WTC11 (cell line): ENCODE results near the gene ETDA.

Source experiments
- TCF7 ChIP-seq: sonication (generic); formaldehyde crosslinking; IDR thresholded peaks from 2 replicates; pipeline ENCODE4 v1.8.0; 2022; ENCODE audit warnings: mild to moderate bottlenecking, low read depth, missing genetic modification reagents, moderate library complexity
- ZNF232 ChIP-seq: sonication (generic); formaldehyde crosslinking; IDR thresholded peaks from 2 replicates; pipeline ENCODE4 v1.8.0; 2022; ENCODE audit warnings: mild to moderate bottlenecking, missing genetic modification reagents
- TF ChIP-seq, protein P1 (sequence below): sonication (generic); formaldehyde crosslinking; IDR thresholded peaks from 2 replicates; pipeline ENCODE4 v1.8.0; 2022; ENCODE audit warnings: missing genetic modification reagents
- TF ChIP-seq, protein P2 (sequence below): fragments of 200-600 bp; IDR thresholded peaks from 2 replicates; pipeline ENCODE4 v1.8.0; 2022; ENCODE audit warnings: antibody characterized with exemption
- TF ChIP-seq, protein P3 (sequence below): sonication (generic); formaldehyde crosslinking; IDR thresholded peaks from 2 replicates; pipeline ENCODE4 v1.8.0; 2022; ENCODE audit warnings: mild to moderate bottlenecking, missing genetic modification reagents

DNA sequence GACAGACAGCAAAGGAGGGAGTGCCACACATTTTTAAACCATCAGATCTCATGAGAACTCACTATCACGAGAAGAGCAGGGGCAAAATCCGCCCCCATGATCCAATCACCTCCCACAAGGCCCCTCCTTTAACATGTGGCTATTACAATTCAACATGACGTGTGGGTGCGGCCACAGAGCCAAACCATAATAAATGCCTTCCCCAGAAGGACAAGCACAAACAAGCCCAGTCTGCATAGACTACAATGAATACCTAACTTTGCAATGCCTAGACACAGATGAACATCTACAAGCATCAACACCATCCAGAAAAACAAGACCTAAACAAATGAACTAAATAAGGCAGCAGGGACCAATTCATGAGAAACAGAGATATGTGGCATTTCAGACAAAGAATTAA, 12.3 kb downstream of the ETDA start:
- TF ChIP-seq, protein P1, sequence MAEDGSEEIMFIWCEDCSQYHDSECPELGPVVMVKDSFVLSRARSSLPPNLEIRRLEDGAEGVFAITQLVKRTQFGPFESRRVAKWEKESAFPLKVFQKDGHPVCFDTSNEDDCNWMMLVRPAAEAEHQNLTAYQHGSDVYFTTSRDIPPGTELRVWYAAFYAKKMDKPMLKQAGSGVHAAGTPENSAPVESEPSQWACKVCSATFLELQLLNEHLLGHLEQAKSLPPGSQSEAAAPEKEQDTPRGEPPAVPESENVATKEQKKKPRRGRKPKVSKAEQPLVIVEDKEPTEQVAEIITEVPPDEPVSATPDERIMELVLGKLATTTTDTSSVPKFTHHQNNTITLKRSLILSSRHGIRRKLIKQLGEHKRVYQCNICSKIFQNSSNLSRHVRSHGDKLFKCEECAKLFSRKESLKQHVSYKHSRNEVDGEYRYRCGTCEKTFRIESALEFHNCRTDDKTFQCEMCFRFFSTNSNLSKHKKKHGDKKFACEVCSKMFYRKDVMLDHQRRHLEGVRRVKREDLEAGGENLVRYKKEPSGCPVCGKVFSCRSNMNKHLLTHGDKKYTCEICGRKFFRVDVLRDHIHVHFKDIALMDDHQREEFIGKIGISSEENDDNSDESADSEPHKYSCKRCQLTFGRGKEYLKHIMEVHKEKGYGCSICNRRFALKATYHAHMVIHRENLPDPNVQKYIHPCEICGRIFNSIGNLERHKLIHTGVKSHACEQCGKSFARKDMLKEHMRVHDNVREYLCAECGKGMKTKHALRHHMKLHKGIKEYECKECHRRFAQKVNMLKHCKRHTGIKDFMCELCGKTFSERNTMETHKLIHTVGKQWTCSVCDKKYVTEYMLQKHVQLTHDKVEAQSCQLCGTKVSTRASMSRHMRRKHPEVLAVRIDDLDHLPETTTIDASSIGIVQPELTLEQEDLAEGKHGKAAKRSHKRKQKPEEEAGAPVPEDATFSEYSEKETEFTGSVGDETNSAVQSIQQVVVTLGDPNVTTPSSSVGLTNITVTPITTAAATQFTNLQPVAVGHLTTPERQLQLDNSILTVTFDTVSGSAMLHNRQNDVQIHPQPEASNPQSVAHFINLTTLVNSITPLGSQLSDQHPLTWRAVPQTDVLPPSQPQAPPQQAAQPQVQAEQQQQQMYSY (CRISPR knock-in tag), result no peak
- TF ChIP-seq, protein P2, sequence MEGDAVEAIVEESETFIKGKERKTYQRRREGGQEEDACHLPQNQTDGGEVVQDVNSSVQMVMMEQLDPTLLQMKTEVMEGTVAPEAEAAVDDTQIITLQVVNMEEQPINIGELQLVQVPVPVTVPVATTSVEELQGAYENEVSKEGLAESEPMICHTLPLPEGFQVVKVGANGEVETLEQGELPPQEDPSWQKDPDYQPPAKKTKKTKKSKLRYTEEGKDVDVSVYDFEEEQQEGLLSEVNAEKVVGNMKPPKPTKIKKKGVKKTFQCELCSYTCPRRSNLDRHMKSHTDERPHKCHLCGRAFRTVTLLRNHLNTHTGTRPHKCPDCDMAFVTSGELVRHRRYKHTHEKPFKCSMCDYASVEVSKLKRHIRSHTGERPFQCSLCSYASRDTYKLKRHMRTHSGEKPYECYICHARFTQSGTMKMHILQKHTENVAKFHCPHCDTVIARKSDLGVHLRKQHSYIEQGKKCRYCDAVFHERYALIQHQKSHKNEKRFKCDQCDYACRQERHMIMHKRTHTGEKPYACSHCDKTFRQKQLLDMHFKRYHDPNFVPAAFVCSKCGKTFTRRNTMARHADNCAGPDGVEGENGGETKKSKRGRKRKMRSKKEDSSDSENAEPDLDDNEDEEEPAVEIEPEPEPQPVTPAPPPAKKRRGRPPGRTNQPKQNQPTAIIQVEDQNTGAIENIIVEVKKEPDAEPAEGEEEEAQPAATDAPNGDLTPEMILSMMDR, result no peak
- TF ChIP-seq TCF7 (CRISPR knock-in tag) (no peak), ZNF232 (CRISPR knock-in tag) (no peak)
- TF ChIP-seq, protein P3, sequence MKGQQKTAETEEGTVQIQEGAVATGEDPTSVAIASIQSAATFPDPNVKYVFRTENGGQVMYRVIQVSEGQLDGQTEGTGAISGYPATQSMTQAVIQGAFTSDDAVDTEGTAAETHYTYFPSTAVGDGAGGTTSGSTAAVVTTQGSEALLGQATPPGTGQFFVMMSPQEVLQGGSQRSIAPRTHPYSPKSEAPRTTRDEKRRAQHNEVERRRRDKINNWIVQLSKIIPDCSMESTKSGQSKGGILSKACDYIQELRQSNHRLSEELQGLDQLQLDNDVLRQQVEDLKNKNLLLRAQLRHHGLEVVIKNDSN (CRISPR knock-in tag), result no peak
